ENCODE data around the gene LSM2. TPM values are rescaled to one million over a fixed set of nuclear protein-coding genes. Genes with fewer than 3 reads are reported as not detected.
A peak's percentile ranks its signal among the peaks of the same experiment; 100 is the strongest.

Gene LSM2
- total and polyA plus RNA-seq, 9 of the 15 experiments (the other 6 are each of a cell fraction or from before 2014, with no cell fraction given): 154 to 407 (median 223) TPM

DNA sequence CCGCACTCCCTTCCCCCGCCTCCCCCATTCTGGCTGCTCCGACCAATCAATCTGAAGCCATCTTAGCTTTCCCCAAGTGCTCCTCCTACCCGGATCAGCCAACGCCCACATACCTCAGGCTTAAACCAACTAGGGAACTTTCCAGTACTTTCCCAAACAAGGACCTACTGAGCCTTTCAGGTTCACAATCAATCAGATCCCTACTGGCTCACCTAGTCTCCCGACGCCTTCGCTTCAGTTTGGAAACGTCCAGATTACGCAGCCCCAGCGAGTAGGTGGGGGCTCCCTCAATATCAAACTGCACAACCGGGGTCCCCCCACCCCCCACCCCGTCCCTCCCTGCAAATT, 7.9 kb upstream of the LSM2 start (continued):
- TF ChIP-seq, protein P1, sequence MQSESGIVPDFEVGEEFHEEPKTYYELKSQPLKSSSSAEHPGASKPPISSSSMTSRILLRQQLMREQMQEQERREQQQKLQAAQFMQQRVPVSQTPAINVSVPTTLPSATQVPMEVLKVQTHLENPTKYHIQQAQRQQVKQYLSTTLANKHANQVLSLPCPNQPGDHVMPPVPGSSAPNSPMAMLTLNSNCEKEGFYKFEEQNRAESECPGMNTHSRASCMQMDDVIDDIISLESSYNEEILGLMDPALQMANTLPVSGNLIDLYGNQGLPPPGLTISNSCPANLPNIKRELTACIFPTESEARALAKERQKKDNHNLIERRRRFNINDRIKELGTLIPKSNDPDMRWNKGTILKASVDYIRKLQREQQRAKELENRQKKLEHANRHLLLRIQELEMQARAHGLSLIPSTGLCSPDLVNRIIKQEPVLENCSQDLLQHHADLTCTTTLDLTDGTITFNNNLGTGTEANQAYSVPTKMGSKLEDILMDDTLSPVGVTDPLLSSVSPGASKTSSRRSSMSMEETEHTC (IDR thresholded peaks at IDR 0.05): no peak
- TF ChIP-seq NCOA2 (IDR thresholded peaks at IDR 0.05; ENCODE audit: partially characterized antibody in 2 of 2): no peak
- TF ChIP-seq L3MBTL2 (IDR thresholded peaks at IDR 0.05): no peak
- TF ChIP-seq, protein P2, sequence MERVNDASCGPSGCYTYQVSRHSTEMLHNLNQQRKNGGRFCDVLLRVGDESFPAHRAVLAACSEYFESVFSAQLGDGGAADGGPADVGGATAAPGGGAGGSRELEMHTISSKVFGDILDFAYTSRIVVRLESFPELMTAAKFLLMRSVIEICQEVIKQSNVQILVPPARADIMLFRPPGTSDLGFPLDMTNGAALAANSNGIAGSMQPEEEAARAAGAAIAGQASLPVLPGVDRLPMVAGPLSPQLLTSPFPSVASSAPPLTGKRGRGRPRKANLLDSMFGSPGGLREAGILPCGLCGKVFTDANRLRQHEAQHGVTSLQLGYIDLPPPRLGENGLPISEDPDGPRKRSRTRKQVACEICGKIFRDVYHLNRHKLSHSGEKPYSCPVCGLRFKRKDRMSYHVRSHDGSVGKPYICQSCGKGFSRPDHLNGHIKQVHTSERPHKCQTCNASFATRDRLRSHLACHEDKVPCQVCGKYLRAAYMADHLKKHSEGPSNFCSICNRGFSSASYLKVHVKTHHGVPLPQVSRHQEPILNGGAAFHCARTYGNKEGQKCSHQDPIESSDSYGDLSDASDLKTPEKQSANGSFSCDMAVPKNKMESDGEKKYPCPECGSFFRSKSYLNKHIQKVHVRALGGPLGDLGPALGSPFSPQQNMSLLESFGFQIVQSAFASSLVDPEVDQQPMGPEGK (CRISPR knock-in tag; IDR thresholded peaks at IDR 0.05; ENCODE audit: borderline replicate concordance): peak; percentile 73; the same call in 1 of the 2 replicates
- TF ChIP-seq DMBX1 (CRISPR knock-in tag; IDR thresholded peaks at IDR 0.05; ENCODE audit: borderline replicate concordance): no peak
- TF ChIP-seq FOXJ3 (CRISPR knock-in tag; IDR thresholded peaks at IDR 0.05): no peak
- peak; percentile 42; the same call in 1 of the 2 replicates for TF ChIP-seq ZNF79 (CRISPR knock-in tag; IDR thresholded peaks at IDR 0.05; ENCODE audit: low read depth)
- peak in 1 of 2 experiments; percentile 42; a peak in 2 of 4 replicates for TF ChIP-seq TEAD1 (CRISPR knock-in tag; IDR thresholded peaks at IDR 0.05)
- TF ChIP-seq XRCC3 (IDR thresholded peaks at IDR 0.05): no peak
- TF ChIP-seq TAF1 (IDR thresholded peaks at IDR 0.05; ENCODE audit: control insufficient read depth, extremely low read depth, insufficient read depth, low read length, severe bottlenecking): peak; percentile 75
- TF ChIP-seq, protein P3, sequence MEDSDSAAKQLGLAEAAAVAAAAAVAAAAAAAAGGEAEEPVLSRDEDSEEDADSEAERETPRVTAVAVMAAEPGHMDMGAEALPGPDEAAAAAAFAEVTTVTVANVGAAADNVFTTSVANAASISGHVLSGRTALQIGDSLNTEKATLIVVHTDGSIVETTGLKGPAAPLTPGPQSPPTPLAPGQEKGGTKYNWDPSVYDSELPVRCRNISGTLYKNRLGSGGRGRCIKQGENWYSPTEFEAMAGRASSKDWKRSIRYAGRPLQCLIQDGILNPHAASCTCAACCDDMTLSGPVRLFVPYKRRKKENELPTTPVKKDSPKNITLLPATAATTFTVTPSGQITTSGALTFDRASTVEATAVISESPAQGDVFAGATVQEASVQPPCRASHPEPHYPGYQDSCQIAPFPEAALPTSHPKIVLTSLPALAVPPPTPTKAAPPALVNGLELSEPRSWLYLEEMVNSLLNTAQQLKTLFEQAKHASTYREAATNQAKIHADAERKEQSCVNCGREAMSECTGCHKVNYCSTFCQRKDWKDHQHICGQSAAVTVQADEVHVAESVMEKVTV (CRISPR knock-in tag; IDR thresholded peaks at IDR 0.05): no peak; the same call in 1 of the 2 replicates
- TF ChIP-seq, protein P4, sequence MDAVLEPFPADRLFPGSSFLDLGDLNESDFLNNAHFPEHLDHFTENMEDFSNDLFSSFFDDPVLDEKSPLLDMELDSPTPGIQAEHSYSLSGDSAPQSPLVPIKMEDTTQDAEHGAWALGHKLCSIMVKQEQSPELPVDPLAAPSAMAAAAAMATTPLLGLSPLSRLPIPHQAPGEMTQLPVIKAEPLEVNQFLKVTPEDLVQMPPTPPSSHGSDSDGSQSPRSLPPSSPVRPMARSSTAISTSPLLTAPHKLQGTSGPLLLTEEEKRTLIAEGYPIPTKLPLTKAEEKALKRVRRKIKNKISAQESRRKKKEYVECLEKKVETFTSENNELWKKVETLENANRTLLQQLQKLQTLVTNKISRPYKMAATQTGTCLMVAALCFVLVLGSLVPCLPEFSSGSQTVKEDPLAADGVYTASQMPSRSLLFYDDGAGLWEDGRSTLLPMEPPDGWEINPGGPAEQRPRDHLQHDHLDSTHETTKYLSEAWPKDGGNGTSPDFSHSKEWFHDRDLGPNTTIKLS (IDR thresholded peaks at IDR 0.05; ENCODE audit: borderline replicate concordance, low read depth): no peak; the same call in 1 of the 2 replicates
- no peak for TF ChIP-seq NR1H2 (CRISPR knock-in tag; IDR thresholded peaks at IDR 0.05)
- peak; percentile 60; the same call in 1 of the 2 replicates for TF ChIP-seq ZNF445 (CRISPR knock-in tag; IDR thresholded peaks at IDR 0.05; ENCODE audit: low read depth)
- TF ChIP-seq HNRNPH1 (optimal IDR thresholded peaks at IDR 0.05; ENCODE audit: low read depth, low read length): no peak
- no peak for TF ChIP-seq SRSF3 (IDR thresholded peaks at IDR 0.05; ENCODE audit: insufficient read depth, low read length)
- TF ChIP-seq, protein P5, sequence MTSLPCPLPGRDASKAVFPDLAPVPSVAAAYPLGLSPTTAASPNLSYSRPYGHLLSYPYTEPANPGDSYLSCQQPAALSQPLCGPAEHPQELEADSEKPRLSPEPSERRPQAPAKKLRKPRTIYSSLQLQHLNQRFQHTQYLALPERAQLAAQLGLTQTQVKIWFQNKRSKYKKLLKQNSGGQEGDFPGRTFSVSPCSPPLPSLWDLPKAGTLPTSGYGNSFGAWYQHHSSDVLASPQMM (CRISPR knock-in tag; IDR thresholded peaks at IDR 0.05): no peak
- no peak for TF ChIP-seq SRSF1 (IDR thresholded peaks at IDR 0.05; ENCODE audit: low read depth, low read length)
- no peak for TF ChIP-seq ZFP30 (CRISPR knock-in tag; IDR thresholded peaks at IDR 0.05; ENCODE audit: borderline replicate concordance)
